ENCODE data around the gene LRRK1. TPM values are rescaled to one million over a fixed set of nuclear protein-coding genes. Genes with fewer than 3 reads are reported as not detected.
A peak's percentile ranks its signal among the peaks of the same experiment; 100 is the strongest.

The LRRK1 gene
- total RNA-seq, 1 donor from 2014 or later = 4.8 TPM

DNA sequence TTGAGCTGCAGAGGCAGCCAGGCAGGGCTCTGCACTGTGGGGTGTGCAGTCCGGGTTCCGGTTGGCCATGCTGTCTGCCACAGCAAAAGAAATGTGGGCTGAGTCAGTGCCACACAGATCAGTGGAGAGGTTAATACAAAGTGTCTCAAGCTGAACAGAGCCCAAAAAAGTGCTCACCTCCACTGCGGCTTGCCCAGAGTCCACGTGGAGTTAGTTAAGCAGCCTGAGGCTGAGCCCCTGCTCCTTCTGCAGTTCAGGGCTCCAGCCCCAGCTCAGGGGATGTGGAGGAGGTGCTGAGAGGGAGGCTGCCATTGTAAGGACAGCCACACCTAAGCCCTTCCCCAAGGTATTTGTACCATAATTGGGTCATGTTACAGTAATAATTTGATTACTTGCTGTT lies 85.3 kb downstream of the LRRK1 start:
- H3K27me3 Mint-ChIP-seq (ENCODE audit: unreplicated experiment) = peaks cover 6% of the 10 kb centered on the region
- H3K9me3 Mint-ChIP-seq (ENCODE audit: unreplicated experiment) = peaks cover 5% of the 10 kb centered on the region
- no peak overlapping the region for H3K4me3 Mint-ChIP-seq (ENCODE audit: unreplicated experiment)
- TF ChIP-seq, protein P1, sequence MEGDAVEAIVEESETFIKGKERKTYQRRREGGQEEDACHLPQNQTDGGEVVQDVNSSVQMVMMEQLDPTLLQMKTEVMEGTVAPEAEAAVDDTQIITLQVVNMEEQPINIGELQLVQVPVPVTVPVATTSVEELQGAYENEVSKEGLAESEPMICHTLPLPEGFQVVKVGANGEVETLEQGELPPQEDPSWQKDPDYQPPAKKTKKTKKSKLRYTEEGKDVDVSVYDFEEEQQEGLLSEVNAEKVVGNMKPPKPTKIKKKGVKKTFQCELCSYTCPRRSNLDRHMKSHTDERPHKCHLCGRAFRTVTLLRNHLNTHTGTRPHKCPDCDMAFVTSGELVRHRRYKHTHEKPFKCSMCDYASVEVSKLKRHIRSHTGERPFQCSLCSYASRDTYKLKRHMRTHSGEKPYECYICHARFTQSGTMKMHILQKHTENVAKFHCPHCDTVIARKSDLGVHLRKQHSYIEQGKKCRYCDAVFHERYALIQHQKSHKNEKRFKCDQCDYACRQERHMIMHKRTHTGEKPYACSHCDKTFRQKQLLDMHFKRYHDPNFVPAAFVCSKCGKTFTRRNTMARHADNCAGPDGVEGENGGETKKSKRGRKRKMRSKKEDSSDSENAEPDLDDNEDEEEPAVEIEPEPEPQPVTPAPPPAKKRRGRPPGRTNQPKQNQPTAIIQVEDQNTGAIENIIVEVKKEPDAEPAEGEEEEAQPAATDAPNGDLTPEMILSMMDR (IDR thresholded peaks at IDR 0.05; ENCODE audit: unreplicated experiment) = no peak
- no peaks in the 10 kb centered on the region for H3K36me3 Mint-ChIP-seq (ENCODE audit: low read depth, unreplicated experiment)
- H3K4me1 Mint-ChIP-seq (ENCODE audit: unreplicated experiment) = peaks cover 11% of the 10 kb centered on the region
- H3K27ac Mint-ChIP-seq (ENCODE audit: unreplicated experiment) = no peak overlapping the region
- DNase-seq (ENCODE audit: low spot score) = no peak

DNA sequence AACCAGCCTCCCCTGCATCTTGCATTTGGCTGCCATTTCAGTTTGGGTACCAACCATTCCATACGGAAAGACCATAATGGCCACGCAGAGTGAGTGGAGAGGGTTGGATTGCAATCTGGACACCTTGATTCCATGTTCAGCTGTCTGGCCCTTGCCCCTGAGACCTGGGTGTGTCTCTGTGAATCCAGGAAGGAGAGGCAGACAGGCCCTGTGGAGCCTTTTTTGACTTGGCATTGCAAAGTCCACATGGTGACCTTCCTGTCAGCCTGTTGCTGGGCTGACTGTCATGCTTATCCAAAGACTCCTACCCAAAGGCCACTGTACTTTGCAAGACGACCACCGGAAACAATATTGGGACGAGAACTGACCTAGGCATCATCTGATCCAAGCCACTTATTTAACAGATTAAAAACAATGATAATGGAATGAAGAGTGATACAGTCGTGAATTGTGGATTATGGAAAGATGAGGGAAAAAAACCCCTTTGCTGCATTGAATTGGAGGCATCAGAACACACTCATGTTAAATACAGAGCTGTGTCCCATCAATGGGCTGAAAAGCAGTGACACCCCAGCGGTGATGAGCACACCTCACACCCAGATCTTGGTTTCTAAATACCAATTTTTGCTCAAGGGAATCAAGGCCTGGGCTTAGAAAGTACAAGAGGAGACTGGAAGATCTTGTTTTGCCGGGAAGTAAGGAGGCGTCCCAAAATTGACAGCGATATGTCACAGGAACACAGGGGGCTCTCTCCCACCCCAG lies 86.0 kb downstream of the LRRK1 start:
- H3K36me3 Mint-ChIP-seq (ENCODE audit: low read depth, unreplicated experiment) = no peaks in the 10 kb centered on the region
- H3K4me3 Mint-ChIP-seq (ENCODE audit: unreplicated experiment) = no peak overlapping the region
- TF ChIP-seq, protein P1 (IDR thresholded peaks at IDR 0.05; ENCODE audit: unreplicated experiment) = no peak
- H3K27ac Mint-ChIP-seq (ENCODE audit: unreplicated experiment) = no peak overlapping the region
- H3K27me3 Mint-ChIP-seq (ENCODE audit: unreplicated experiment) = peaks cover 8% of the 10 kb centered on the region
- peaks cover 11% of the 10 kb centered on the region for H3K4me1 Mint-ChIP-seq (ENCODE audit: unreplicated experiment)
- H3K9me3 Mint-ChIP-seq (ENCODE audit: unreplicated experiment) = peaks cover 5% of the 10 kb centered on the region
- no peak for DNase-seq (ENCODE audit: low spot score)

DNA sequence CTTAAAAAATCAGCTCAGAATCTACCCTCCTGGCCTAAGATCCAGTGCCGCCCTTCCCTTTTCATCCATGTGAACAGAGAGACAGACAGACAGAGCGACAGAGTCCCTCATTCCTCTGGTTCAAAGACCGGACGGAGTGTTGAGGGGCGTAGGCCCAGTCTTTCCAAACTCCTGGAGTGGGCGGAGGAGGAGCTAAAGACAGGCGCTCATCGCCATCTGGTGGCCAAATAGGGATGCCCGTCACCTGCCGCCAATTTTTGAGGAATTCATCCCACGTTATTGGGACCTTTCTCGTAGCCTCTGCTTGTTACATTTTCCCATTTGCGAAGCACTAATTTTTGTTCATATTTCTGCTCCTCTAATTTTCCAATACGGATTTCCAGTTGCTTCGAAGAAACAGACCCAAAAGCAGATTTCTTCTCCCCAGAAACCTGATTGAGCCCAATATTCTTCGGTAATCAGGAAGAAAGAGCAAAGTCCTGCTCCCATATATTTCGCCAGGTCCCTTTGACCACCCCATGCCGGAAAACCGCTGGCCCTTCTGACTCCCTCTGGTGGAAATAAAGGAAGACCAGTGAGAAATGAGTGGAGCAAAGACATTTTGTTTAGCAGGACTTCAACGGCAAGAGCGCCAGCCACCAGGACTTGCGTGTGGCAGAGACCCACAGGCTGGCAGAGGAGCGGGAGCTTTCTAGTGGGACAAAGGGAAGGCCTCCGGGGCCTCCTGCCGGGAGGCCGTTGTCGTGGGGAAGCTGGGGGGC lies 88.0 kb downstream of the LRRK1 start:
- peaks cover 27% of the 10 kb centered on the region for H3K4me1 Mint-ChIP-seq (ENCODE audit: unreplicated experiment)
- no peak overlapping the region for H3K27ac Mint-ChIP-seq (ENCODE audit: unreplicated experiment)
- H3K36me3 Mint-ChIP-seq (ENCODE audit: low read depth, unreplicated experiment) = no peaks in the 10 kb centered on the region
- peaks cover 11% of the 10 kb centered on the region for H3K27me3 Mint-ChIP-seq (ENCODE audit: unreplicated experiment)
- TF ChIP-seq, protein P1 (IDR thresholded peaks at IDR 0.05; ENCODE audit: unreplicated experiment) = peak; percentile 80
- peak; percentile 80 for DNase-seq (ENCODE audit: low spot score)
- peak overlapping the region; percentile 42 for H3K4me3 Mint-ChIP-seq (ENCODE audit: unreplicated experiment)
- peaks cover 5% of the 10 kb centered on the region for H3K9me3 Mint-ChIP-seq (ENCODE audit: unreplicated experiment)

DNA sequence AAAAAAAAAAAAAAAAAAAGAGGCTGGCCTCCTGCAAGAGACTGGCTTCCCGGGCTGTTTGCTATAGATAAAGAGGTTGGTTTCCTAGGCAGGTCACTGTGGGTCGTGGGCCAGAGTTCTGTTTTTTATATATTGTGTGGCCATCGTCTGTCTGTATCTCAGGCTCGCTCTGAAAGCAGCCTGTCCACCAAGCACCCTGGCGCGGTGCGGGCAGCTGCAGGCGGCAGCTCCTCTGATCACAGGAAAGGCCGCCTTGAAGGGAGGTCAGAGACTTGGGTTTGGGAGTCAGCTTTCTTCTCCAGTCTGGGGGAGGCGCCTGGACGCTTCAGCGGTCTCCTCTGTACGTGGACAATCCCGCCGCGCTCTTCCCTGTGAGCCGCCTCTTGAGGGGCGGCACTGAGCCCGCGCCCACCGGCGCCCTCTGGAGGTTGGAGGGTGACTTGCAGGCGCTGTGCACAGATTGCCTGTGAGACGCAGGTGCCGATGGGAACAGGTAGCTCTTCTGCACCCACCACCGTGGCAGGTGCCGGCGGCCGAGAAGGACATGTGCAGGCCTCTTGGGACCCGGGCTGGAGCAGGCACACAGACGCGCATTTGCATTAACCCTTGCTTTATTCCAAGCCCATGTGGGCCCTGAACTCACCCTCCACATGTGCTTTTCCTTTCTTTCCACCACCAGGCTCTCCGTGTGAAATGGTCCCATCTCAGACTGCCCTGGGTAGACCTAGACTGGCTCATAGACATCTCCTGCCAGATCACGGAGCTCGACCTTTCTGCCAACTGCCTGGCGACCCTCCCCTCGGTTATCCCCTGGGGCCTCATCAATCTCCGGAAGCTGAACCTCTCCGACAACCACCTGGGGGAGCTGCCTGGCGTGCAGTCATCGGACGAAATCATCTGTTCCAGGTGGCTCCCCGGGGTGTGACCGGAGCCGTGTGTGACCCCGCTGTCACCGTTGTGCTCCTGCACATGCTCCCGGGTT lies 89.3 kb downstream of the LRRK1 start:
- Mint-ChIP-seq H3K9me3 (ENCODE audit: unreplicated experiment) (peaks cover 5% of the 10 kb centered on the region), H3K4me3 (ENCODE audit: unreplicated experiment) (peak overlapping the region; percentile 83), H3K27me3 (ENCODE audit: unreplicated experiment) (peaks cover 11% of the 10 kb centered on the region), H3K27ac (ENCODE audit: unreplicated experiment) (no peak overlapping the region), H3K36me3 (ENCODE audit: low read depth, unreplicated experiment) (no peaks in the 10 kb centered on the region), H3K4me1 (ENCODE audit: unreplicated experiment) (peaks cover 27% of the 10 kb centered on the region)
- TF ChIP-seq, protein P1 (IDR thresholded peaks at IDR 0.05; ENCODE audit: unreplicated experiment) = peak; percentile 98
- peak; percentile 90 for DNase-seq (ENCODE audit: low spot score)

Measured in endothelial cell (in vitro differentiated cells).